Uterus (tissue), 2 donors: ENCODE data around the gene MST1R.

ENCODE experiments used
- POLR2A ChIP-seq, 2 donors: fragments of 450-650 bp; IDR thresholded peaks; one replicate each; pipeline ENCODE4 v1.6.1; 2016; ENCODE audit warnings: antibody characterized with exemption in 2 of 2, mild to moderate bottlenecking in 1 of 2, moderate library complexity in 1 of 2
- TF ChIP-seq, protein P1 (sequence below), 4 experiments: fragments of 200-600 bp in 2 of 4; fragments of 450-650 bp in 2 of 4; sonication (generic) in 2 of 4; IDR thresholded peaks; one replicate each; pipeline ENCODE4 v1.5.1; 2016 to 2019; ENCODE audit warnings: antibody characterized with exemption in 4 of 4, mild to moderate bottlenecking in 2 of 4, moderate library complexity in 1 of 4

DNA sequence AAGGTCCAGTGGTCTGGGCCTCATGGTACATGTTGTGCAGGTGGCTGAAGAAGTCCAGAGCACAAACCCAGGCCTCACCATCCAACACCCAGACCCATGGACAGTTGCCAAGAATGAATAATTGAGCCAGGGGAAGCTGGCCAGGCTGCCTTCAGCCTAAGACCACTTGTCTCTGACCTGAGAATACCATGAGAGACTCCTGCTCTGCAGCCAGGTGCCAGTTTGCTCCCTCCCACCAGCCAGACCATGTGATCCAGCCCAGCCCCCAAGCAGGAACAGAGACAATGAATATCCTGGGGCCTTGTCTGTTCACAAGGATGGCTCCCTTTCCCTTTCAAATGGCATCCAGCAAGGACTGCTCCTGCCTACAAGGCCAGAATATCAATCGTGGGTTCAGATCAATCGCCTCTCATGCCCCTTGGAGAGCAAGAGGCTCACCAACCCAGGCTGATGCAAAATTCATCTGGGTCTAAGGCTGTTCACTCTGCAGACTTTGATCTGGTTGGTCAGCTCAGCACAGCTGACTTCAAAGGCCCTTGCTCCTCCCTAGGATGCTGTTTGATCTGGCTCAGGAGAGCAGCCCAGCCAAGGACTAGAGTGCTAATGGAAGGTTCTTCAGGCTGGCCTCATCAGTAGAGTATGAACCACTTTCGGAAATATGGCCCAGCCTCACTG is 60.7 kb downstream of the MST1R start:
- TF ChIP-seq, protein P1, sequence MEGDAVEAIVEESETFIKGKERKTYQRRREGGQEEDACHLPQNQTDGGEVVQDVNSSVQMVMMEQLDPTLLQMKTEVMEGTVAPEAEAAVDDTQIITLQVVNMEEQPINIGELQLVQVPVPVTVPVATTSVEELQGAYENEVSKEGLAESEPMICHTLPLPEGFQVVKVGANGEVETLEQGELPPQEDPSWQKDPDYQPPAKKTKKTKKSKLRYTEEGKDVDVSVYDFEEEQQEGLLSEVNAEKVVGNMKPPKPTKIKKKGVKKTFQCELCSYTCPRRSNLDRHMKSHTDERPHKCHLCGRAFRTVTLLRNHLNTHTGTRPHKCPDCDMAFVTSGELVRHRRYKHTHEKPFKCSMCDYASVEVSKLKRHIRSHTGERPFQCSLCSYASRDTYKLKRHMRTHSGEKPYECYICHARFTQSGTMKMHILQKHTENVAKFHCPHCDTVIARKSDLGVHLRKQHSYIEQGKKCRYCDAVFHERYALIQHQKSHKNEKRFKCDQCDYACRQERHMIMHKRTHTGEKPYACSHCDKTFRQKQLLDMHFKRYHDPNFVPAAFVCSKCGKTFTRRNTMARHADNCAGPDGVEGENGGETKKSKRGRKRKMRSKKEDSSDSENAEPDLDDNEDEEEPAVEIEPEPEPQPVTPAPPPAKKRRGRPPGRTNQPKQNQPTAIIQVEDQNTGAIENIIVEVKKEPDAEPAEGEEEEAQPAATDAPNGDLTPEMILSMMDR (IDR thresholded peaks at IDR 0.05) = no peak
- TF ChIP-seq POLR2A (IDR thresholded peaks at IDR 0.05) = no peak
